GOT3 (cell line): ENCODE results near the gene ZNF785.
"Not testable (repeated sequence)": the region's sequence is repeated elsewhere in the genome, so short reads cannot be mapped to it uniquely, and the experiment has no call there.

ENCODE experiments used
- DNase-seq: peaks from one replicate; lab custom pipeline; 2025; ENCODE audit warnings: mixed read lengths; lab: John Stamatoyannopoulos, UW

The ZNF785 gene

DNA sequence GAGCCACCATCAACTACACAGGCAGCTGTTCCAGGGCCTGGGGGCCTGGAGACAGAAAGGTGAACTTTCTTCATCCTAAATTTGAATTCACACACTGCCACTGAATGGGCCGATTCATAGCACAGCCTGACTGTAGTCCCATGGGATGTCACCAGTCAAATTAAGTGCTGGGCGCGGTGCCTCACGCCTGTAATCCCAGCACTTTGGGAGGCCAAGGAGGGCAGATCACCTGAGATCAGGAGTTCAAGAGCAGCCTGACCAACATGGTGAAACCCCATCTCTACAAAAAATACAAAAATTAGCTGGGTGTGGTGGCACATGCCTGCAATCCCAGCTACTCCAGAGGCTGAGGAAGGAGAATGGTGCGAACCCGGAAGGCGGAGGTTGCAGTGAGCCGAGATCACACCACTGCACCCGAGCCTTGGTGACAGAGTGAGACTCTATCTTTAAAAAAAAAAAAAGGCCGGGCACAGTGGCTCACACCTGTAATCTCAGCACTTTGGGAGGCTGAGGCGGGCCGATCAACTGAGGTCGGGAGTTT lies 45.4 kb downstream of the ZNF785 start:
- DNase-seq, result not testable (repeated sequence)

DNA sequence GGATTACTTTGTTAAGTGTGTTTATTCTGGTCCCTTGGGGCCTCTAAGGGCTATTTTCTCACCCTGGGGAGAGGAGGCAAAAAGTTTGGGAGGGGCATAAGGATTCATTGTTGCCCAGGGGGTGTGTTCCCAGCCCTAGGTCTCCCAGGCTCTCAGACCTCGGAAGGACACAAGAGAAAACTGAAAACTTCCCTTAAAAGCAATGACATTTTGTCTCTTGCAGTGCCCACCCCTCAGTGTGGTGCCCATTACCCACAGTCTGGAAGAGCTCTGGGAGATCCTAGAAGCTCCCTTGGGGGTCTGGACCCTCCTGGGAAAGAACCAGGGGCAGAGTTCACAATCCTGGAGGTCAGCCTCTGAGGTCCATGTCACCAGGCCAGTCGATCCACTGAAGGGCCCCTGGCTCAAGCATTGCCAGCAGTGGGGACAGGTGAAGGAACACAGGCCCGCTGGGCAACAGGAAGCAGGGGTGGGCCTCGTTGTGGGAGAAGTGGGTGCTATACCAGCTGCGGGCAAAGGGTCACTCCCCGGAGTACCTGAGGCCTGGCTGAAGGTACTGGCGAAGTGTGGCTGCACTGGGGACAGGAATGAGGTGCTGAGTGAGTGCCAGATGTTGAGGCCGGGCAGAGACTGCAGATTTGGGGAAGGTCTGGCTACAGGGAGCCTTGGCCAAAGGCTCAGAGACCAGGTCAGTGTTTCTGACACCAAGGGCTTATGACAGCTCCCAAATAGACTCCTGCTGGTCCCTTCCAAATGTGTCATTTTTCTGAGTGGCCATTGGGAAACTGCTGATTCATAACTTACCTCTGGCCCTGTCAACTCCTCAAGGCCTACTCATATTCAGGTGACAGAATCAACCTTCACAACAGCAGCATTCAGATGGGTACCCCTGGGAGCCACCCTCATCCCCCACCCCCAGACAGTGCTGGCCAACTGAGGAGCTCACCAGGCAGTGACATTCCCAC lies 46.2 kb downstream of the ZNF785 start:
- no peak for DNase-seq

DNA sequence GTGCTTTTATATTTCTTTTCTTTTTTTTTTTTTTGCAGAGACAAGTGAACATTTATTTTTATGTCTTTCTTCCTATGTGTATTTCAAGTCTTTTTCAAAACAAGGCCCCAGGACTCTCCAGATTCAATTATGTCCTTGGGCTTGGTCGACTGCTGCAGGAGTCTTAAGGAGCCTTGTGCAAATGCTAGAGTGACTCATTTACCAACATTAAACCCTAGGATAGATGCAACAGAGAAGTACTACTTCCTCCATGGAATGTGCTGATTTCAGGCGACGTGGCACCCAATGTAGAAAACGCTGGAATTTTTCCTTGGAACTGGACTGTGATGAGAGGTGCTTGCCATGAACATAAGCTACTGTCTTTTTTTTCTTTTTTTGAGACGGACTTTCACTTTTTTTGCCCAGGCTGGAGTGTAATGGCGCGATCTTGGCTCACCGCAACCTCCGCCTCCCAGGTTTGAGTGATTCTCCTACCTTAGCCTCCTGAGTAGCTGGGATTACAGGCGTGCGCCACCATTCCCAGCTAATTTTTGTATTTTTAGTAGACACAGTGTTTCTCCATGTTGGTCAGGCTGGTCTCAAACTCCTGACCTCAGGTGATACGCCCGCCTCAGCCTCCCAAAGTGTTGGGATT lies 49.0 kb downstream of the ZNF785 start:
- DNase-seq, result not testable (repeated sequence)

DNA sequence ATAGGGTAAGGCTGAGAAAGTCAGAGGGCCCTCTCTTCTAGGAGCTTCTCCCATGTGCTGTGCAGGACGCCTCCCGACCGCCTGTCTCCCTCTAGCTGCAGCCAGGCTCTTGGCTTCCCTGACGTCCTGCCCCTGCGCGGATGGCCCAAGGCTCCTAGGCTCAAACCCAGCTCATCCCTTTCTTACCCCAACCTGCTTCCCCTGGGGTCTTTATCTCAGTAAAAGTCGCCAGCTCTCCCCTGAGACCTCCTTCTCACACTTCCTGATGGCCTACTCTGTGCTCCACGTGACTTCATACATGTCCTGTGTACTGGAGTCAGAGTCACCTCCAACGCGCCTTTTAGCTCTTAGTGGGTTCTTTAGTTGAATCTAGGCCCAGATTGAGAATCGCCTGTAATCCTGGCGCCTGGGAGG lies 49.7 kb downstream of the ZNF785 start:
- DNase-seq, result no peak

DNA sequence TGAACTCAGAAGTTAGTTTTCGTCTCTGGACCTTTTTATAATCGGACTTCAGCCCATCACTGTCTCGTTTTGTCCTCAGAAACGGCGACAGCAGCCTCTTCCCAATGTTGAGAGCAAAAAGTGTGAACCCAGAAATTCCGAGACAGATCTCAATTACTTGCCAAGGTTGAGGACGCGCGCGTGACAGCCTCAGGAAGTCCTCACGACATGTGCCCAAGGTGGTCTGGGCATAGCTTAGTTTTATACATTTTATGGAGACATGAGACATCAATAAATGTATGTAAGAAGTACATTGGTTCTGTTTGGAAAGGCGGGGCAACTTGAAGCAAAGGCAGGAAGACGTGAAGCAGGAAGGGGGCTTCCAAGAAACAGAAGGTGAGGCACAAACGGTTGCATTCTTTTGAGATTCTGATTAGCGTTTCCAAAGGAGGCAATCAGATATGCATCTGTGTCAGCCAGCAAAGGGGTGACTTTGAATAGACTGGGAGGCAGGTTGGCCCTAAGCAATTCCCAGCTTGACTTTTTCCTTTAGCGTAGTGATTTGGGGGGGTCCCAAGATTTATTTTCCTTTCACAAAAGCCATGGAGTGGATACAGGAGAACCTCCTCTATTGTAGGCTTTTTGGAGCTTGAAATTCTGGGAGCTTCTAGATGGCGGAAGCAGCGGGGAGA lies 50.3 kb downstream of the ZNF785 start:
- no peak for DNase-seq

DNA sequence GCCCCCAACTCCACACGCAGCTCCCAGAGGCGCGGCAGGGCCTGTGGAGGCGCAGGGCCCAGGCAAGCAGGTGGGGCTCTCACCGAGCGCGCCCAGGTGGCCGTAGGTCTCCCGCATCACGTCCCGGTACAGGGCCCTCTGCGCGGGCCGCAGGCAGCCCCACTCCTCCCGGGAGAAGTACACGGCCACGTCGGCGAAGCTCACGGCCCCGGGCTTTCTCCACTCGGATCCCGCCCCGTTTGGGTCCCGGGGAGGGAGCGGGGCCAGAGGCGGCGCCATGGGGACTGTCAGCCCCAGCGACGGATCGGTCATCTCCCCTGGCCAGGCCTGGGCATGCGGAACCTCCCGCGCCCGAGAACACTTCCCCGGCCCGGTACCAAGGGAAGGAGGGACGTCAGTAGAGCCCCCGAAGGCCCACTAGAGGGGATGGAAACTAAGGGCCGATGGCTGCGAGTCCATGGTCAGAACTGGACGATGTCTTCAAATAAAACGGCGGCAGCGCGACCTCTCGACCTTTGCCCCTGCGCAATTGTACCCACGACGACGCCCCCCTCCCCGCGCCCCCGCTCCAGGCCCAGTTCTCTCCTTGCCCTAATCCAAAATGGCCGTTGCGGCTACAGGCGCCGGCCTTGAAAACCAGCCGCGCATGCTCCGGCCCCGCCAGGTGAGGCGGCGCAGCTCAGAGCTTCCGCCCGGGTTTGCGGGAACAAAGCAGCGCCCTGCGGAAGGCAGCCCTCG lies 51.0 kb downstream of the ZNF785 start, which contains the start of gene ZNF747:
TSS of gene ZNF747 (minus strand) at position 491 of the 738 bp plus-strand sequence. CDS start at position 312, 179 bp downstream.
- DNase-seq, result peak; percentile 32

DNA sequence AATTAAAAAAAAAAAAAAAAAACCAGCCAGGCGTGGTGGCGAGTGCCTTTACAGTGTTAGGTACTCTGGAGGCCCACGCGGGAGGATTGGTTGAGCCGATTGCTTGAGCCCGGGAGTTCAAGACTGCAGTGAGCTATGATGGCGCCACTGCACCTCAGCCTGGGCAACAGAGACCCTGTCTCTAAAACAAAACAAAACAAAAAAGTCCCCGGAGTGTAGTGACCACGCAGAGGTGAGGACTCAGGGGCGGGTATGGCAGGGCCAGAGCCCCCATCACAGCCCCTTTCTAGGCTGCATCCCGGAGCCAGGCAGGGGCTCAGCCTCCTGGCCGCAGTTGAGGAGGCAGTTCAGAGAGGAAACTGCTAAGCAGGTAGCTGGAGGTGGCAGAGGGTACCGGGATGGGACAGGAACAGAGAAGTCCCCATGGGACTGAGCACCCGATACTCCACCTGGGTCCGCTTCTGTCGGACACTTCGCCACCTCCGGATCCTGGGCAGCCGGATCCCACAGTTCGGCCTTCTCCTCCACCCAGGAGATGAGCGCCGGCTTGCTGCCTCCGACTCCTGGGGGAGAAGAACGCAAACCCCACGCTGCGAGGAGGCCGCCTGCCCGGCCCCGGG lies 51.6 kb downstream of the ZNF785 start:
- DNase-seq, result no peak

DNA sequence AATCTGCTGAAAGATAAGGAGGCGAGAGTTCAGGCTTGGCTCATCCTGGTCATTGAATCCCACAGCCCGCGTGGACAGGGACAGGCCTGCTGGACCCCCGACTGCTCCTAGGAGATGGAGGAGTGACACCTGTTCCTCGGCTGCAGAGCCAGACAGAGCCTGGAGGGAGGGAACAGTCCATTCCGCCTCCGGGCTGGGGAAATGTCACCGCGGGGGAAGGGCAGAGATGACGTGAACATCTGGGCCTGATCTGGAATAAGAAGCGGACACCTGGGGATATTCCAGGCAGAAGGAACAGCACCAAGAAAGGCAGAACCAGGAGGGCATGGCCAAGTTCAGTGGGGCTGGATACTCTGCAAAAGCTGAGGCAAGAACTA lies 52.4 kb downstream of the ZNF785 start:
- DNase-seq, result no peak

DNA sequence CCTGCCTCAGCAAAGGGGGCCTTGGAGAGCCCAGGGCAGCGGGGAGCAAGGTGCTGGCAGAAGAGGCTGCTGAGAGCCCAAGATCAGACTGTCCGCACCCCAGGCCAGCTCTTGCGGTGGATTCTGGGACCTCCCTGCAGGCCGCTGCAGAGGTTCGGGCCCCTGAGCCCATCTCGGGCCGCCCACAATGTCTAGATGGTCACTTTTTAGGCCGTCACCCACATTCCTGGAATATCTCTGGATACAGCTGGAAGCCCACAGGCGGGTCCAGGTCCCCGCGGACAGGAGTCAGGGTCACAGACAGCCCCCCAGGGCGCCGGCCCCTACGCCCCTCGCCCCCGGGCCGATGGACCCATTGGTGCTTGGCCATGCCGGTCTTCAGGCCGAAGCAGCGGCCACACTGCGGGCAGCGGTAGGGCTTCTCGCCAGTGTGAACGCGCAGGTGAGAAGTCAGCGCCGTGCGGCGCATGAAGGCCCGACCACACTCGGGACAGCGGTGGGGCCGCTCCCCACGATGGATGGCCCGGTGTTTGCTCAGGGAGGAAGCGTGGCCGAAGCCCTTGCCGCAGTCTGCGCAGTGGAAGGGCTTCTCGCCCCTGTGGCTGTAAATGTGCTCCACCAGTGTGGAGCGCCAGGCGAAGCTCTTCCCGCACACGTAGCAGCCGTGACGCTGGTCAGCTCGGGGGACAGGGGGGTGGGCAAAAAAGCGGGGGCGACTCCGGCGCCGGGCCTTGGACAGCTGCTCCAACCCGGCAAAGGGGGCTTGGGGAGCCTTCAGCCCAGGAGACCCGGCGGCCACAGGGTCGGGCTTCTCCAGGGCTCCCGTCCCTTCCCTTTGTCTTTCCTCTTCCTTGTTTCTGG lies 53.0 kb downstream of the ZNF785 start:
- DNase-seq, result no peak
